Esophagus muscularis mucosa (tissue), 4 donors: ENCODE results near the gene SIRPA. TPM values are rescaled to one million over a fixed set of nuclear protein-coding genes. Genes with fewer than 3 reads are reported as not detected.

Experiments
- DNase-seq: peaks from one replicate; pipeline ENCODE4 v3.0.0-alpha.2; 2017; ENCODE audit errors: extremely low spot score
- H3K27ac ChIP-seq, 4 donors: fragments of 200-600 bp; sonication (generic); replicated peaks in 1 of 4; 1 replicate in 3 of 4; 2 replicates in 1 of 4; pipeline ENCODE4 v1.5.1; 2016 to 2019; ENCODE audit warnings: mild to moderate bottlenecking in 1 of 4
- H3K27me3 ChIP-seq, 4 donors: fragments of 200-600 bp; sonication (generic); one replicate each; pipeline versions ENCODE4 v1.5.1 to v1.6.0; 2016 to 2019
- H3K36me3 ChIP-seq, 4 donors: fragments of 200-600 bp; sonication (generic); one replicate each; pipeline ENCODE4 v1.5.1; 2016 to 2019
- H3K4me1 ChIP-seq, 4 donors: fragments of 200-600 bp; sonication (generic); one replicate each; pipeline ENCODE4 v1.5.1; 2016 to 2019
- H3K4me3 ChIP-seq, 4 donors: fragments of 200-600 bp; sonication (generic); 1 replicate in 2 of 4; 2 replicates in 2 of 4; pipeline ENCODE4 v1.5.1; 2016 to 2019; ENCODE audit warnings: mild to moderate bottlenecking in 4 of 4, moderate library complexity in 1 of 4
- H3K9me3 ChIP-seq, 4 donors: fragments of 200-600 bp; sonication (generic); 1 replicate in 3 of 4; 2 replicates in 1 of 4; pipeline ENCODE4 v1.5.1; 2016 to 2019
- EP300 ChIP-seq: sonication (generic); formaldehyde crosslinking; IDR thresholded peaks from one replicate; pipeline ENCODE4 v1.6.1; 2017; ENCODE audit warnings: antibody characterized with exemption
- POLR2A ChIP-seq: fragments of 450-650 bp; IDR thresholded peaks from one replicate; pipeline ENCODE4 v1.6.1; 2017; ENCODE audit warnings: antibody characterized with exemption, moderate library complexity, mild to moderate bottlenecking, low read depth
- POLR2AphosphoS5 ChIP-seq, 2 donors: sonication (generic); formaldehyde crosslinking; IDR thresholded peaks; one replicate each; pipeline ENCODE4 v1.6.1; 2017; ENCODE audit warnings: antibody characterized with exemption in 2 of 2
- WGBS: methylation state at CpG from one replicate; pipeline ENCODE4 v1.1.5; 2018; 5-methylcytosine and 5-hydroxymethylcytosine counted together
- intact Hi-C: fragments of 100-400 bp; cut with DNase I; formaldehyde crosslinking; loops from one replicate; pipeline ENCODE4 v1.15.1; 2023
- total RNA-seq, 4 donors: library from RNA; depleted of rRNA; stranded (reverse); fragments of >200 nt; gene quantifications; one replicate each; pipeline versions ENCODE4 v1.1.0 to v1.2.1, GENCODE V29; 2016
- TF ChIP-seq, protein P1 (sequence below), 3 experiments: fragments of 200-600 bp in 2 of 3; fragments of 450-650 bp in 1 of 3; sonication (generic) in 2 of 3; IDR thresholded peaks; one replicate each; pipeline ENCODE4 v1.5.1; 2017 to 2019; ENCODE audit warnings: antibody characterized with exemption in 3 of 3, mild to moderate bottlenecking in 2 of 3, moderate library complexity in 1 of 3

Gene SIRPA
- total RNA-seq, 4 donors from 2014 or later: 19.5 to 39.8 (median 32.5) TPM

DNA sequence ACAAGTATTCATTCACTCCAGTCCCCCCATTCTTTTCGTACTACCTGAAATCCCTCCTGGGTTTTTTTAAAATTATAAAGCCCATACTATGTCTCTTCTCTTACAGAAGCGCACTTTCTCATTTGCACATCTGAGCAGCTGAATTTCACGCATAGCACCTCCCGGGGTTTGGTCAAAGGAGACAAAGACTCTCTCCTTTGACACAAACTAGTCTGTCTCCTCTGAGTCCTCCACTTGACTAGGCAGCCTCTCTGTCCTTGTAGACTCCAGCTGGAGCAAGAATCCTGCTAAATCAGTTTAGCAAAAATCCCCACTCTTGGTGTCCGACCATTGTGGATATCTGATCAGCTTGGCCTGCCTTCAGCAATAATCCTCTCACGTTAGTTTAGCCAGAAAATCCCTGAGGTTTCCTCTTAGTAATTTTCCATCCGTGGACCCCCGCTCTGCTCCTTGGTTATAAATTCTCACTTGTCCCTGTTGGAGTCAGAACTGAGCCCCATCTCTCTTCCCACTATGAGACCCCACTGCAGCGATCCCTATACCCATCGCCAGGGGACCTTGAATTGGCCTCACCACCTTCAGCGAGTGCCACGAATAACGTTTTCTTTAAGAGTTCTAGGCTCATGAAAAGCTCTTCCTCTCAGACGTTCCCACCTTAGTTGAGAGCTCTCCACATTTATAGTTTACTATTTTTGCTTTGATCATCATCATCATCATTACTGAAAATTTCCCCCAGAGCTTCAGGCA lies 69.6 kb downstream of the SIRPA start:
- Histone ChIP-seq H3K4me3 (peak overlapping the region in 1 of 4 donors; percentile 33), H3K9me3 (no peaks in the 10 kb centered on the region), H3K27ac (no peak overlapping the region), H3K36me3 (no peaks in the 10 kb centered on the region), H3K4me1 (peaks cover 8 to 13% (median 11%) of the 10 kb centered on the region in 4 donors), H3K27me3 (peaks cover 0 to 50% (median 3%) of the 10 kb centered on the region in 4 donors)
- intact Hi-C loops: loop anchor here (1.0 to 10.0 kb wide), 4 partner anchors 68 to 207 kb away; partner anchors contain the start of gene SIRPA
- DNase-seq: no peak
- TF ChIP-seq EP300: no peak
- TF ChIP-seq, protein P1, sequence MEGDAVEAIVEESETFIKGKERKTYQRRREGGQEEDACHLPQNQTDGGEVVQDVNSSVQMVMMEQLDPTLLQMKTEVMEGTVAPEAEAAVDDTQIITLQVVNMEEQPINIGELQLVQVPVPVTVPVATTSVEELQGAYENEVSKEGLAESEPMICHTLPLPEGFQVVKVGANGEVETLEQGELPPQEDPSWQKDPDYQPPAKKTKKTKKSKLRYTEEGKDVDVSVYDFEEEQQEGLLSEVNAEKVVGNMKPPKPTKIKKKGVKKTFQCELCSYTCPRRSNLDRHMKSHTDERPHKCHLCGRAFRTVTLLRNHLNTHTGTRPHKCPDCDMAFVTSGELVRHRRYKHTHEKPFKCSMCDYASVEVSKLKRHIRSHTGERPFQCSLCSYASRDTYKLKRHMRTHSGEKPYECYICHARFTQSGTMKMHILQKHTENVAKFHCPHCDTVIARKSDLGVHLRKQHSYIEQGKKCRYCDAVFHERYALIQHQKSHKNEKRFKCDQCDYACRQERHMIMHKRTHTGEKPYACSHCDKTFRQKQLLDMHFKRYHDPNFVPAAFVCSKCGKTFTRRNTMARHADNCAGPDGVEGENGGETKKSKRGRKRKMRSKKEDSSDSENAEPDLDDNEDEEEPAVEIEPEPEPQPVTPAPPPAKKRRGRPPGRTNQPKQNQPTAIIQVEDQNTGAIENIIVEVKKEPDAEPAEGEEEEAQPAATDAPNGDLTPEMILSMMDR (IDR thresholded peaks at IDR 0.05): no peak
- no peak for TF ChIP-seq POLR2A
- TF ChIP-seq POLR2AphosphoS5 (IDR thresholded peaks at IDR 0.05): no peak
- WGBS: 53% methylated on average over 14 of the region's 14 CpGs

- Histone ChIP-seq H3K4me1 (peaks cover 8 to 13% (median 11%) of the 10 kb centered on the region in 4 donors), H3K9me3 (no peaks in the 10 kb centered on the region), H3K36me3 (no peaks in the 10 kb centered on the region), H3K4me3 (peak overlapping the region; percentile 3 to 33 (median 16)), H3K27ac (no peak overlapping the region), H3K27me3 (peaks cover 0 to 52% (median 3%) of the 10 kb centered on the region in 4 donors)
- DNase-seq: no peak
- TF ChIP-seq EP300 (no peak), POLR2AphosphoS5 (IDR thresholded peaks at IDR 0.05) (peak in 1 of 2 donors; percentile 25), POLR2A (no peak)
- TF ChIP-seq, protein P1 (IDR thresholded peaks at IDR 0.05): peak; percentile 83 to 95 (median 94)
- intact Hi-C loops: loop anchor here (1.0 to 10.0 kb wide), 3 partner anchors 163 to 207 kb away; no protein-coding TSS in a partner anchor
- WGBS: 8% methylated on average over 28 of the region's 28 CpGs
Observed at GRCh38 chr20:1965520-1966351, 70.5 kb downstream of the SIRPA start.

DNA sequence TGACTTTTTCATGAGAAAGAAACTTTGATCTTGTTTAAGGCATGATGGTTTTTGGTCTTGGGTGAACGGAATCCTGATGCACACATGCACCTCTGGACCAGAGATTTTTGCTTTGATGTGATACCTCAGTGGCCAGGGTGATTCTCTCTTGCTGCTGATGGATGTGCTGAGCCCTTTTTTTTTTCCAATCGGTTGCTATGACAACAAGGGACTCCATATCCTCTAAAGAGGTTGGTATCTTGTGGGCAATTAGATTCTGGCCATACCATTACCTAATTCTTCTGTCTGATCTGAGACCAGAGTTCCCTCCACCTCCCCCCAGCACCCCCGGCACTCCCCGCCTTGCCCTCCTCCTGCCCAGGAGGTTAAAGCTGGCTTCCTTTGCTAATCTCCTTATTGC lies 73.8 kb downstream of the SIRPA start:
- Histone ChIP-seq H3K4me1 (peaks cover 8 to 13% (median 11%) of the 10 kb centered on the region in 4 donors), H3K36me3 (no peaks in the 10 kb centered on the region), H3K4me3 (no peak overlapping the region), H3K9me3 (no peaks in the 10 kb centered on the region), H3K27me3 (peaks cover 0 to 41% (median 0%) of the 10 kb centered on the region in 4 donors), H3K27ac (no peak overlapping the region)
- TF ChIP-seq POLR2A (no peak), EP300 (no peak), POLR2AphosphoS5 (IDR thresholded peaks at IDR 0.05) (no peak)
- TF ChIP-seq, protein P1 (IDR thresholded peaks at IDR 0.05): no peak
- intact Hi-C loops: loop anchor here (10.0 kb wide), 1 partner anchor 194 kb away; no protein-coding TSS in a partner anchor
- no peak for DNase-seq
- WGBS: 79% methylated on average over 4 of the region's 4 CpGs

DNA sequence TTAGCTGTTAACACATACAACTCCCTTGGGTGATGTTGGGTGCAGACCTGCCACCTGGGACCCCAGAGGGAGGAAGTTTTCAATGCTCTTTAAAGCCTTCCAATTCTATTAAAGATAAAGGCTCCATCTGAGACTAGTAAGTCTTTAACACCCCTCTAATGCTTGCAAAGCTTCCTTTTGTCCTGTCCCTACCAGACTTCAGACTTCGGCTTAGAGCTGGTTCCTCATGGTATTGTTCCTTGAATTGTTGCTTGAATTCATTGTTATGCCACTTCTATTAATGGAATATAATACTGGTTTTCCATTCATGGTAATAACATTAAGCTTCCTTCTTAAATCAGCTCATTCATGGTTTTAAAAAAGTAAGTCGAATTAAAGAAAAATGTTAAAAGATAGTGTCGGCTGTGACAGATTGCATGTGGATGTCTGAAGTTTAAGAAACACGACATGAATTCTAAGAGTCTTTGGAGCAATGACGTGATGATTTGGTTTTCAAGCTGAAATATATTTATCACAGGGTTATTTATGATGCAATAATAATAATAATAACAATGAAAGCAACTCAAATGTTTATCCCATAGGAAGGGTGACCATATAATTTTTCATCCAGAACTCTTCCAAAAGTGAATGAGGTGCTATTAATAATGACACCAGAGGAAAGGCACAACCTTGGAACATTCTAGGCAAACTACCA lies 76.8 kb downstream of the SIRPA start:
- intact Hi-C loops: no loop called here
- Histone ChIP-seq H3K36me3 (no peaks in the 10 kb centered on the region), H3K4me1 (no peaks in the 10 kb centered on the region), H3K9me3 (no peaks in the 10 kb centered on the region), H3K27me3 (peaks cover 0 to 24% (median 0%) of the 10 kb centered on the region in 4 donors), H3K27ac (no peak overlapping the region), H3K4me3 (no peak overlapping the region)
- WGBS: 75% methylated on average over 5 of the region's 5 CpGs
- no peak for DNase-seq
- TF ChIP-seq, protein P1 (IDR thresholded peaks at IDR 0.05): no peak
- TF ChIP-seq POLR2AphosphoS5 (IDR thresholded peaks at IDR 0.05) (no peak), POLR2A (no peak), EP300 (no peak)
